ENCODE measurements around the gene S100A7.

DNA sequence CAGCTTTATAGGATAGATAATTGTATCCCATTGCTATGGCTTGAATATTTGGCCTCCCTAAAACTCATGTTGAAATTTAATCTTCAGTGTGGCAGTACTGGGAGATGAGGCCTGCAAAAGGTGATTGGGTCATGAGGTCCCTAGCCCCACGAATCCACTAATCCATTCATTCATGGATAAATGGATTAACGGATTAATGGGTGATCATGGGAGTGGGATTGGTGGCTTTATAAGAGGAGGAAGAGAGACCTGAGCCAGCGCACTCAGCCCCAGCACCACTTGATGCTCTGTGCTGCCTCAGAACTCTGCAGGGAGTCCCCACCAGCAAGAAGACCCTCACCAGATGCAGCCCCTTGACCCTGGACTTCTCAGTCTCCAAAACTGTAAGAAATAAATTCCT, 43.3 kb upstream of the S100A7 start:
- TF ChIP-seq, protein P1, sequence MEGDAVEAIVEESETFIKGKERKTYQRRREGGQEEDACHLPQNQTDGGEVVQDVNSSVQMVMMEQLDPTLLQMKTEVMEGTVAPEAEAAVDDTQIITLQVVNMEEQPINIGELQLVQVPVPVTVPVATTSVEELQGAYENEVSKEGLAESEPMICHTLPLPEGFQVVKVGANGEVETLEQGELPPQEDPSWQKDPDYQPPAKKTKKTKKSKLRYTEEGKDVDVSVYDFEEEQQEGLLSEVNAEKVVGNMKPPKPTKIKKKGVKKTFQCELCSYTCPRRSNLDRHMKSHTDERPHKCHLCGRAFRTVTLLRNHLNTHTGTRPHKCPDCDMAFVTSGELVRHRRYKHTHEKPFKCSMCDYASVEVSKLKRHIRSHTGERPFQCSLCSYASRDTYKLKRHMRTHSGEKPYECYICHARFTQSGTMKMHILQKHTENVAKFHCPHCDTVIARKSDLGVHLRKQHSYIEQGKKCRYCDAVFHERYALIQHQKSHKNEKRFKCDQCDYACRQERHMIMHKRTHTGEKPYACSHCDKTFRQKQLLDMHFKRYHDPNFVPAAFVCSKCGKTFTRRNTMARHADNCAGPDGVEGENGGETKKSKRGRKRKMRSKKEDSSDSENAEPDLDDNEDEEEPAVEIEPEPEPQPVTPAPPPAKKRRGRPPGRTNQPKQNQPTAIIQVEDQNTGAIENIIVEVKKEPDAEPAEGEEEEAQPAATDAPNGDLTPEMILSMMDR (conservative IDR thresholded peaks at IDR 0.05; ENCODE audit: low read depth, low read length), result no peak
- no peak for TF ChIP-seq EZH2 (IDR thresholded peaks at IDR 0.05; ENCODE audit: borderline replicate concordance, low read depth, low read length, poor library complexity, severe bottlenecking)

Data from A673 (cell line).